Left lung (tissue), 10 donors: ENCODE results near the gene NCK2. TPM values are rescaled to one million over a fixed set of nuclear protein-coding genes. Genes with fewer than 3 reads are reported as not detected.

Experiments
- ATAC-seq: fragments of 200-7000 bp; cut with Tn5 transposase; one replicate; pipeline ENCODE4 v1.9.1; 2020; ENCODE audit warnings: moderate library complexity
- DNase-seq, 4 donors: peaks; one replicate each; pipeline ENCODE4 v3.0.0-alpha.2; 2013 to 2020
- H3K27ac ChIP-seq, 2 donors: fragments of 200-600 bp; sonication (generic) in 1 of 2; one replicate each; pipeline versions ENCODE4 v1.5.0 to v1.8.0; 2020 to 2021
- H3K27me3 ChIP-seq, 2 donors: fragments of 200-600 bp; sonication (generic) in 1 of 2; one replicate each; pipeline versions ENCODE4 v1.5.0 to v1.8.0; 2020 to 2021
- H3K36me3 ChIP-seq, 2 donors: fragments of 200-600 bp; sonication (generic) in 1 of 2; one replicate each; pipeline versions ENCODE4 v1.5.0 to v1.8.0; 2020 to 2021
- H3K4me1 ChIP-seq, 2 donors: fragments of 200-600 bp; one replicate each; pipeline ENCODE4 v1.8.0; 2021
- H3K4me3 ChIP-seq, 2 donors: fragments of 200-600 bp; sonication (generic) in 1 of 2; one replicate each; pipeline versions ENCODE4 v1.5.0 to v1.8.0; 2020 to 2021; ENCODE audit warnings: mild to moderate bottlenecking in 1 of 2
- H3K9me3 ChIP-seq, 2 donors: fragments of 200-600 bp; sonication (generic) in 1 of 2; one replicate each; pipeline versions ENCODE4 v1.5.0 to v1.8.0; 2020 to 2021
- intact Hi-C, 2 donors: fragments of 100-400 bp; cut with DNase I; formaldehyde crosslinking; loops; one replicate each; pipeline versions ENCODE4 v1.11.2 to v1.14.2; 2022
- polyA plus RNA-seq, 6 donors: library from polyadenylated mRNA; unstranded; fragments of 120-200 nt; gene quantifications; one replicate each; pipeline ENCODE4 v1.2.1, GENCODE V29; 2013; ENCODE audit not compliant: insufficient read length in 6 of 6
- total RNA-seq, 2 donors: library from RNA; stranded (reverse); fragmentation: NEBNext Ultra II Directional; extraction: Animal tissue kit (Norgen Biotek cat#: 25700); gene quantifications; one replicate each; pipeline ENCODE4 v1.2.1, GENCODE V29; 2021
- TF ChIP-seq, protein P1 (sequence below), 2 donors: fragments of 200-600 bp; sonication (generic) in 1 of 2; IDR thresholded peaks; one replicate each; pipeline versions ENCODE4 v1.5.0 to v1.8.0; 2021; ENCODE audit warnings: antibody characterized with exemption in 2 of 2
- donor health status: DM: no; HTN: yes; CAD: no.
- donor health status: DM: no; HTN: no; CAD: no.

Gene NCK2
- total and polyA plus RNA-seq, 8 donors = 37.6 to 88.5 (median 71.7) TPM

DNA sequence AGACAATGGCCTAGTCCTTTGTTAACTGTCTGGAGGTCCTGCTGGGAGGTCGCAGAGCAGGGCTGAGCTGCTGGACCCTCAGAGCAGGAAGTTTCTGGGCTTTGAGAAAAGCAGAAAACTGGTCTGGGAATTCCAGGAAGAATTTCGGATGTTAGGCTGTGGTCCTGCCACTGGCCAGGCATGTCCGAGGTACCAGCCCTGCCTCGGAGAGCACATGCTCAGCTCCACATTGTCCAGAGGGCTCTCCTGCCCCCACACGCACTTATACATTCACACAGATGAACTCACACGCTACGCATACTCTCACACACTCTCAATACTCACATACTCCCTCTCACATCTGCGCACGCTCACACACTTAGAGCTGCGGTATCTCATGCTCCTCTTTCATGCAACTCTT lies 146.1 kb downstream of the NCK2 start:
- H3K27me3 ChIP-seq = no peaks in the 10 kb centered on the region
- intact Hi-C loops = no loop called here
- TF ChIP-seq, protein P1, sequence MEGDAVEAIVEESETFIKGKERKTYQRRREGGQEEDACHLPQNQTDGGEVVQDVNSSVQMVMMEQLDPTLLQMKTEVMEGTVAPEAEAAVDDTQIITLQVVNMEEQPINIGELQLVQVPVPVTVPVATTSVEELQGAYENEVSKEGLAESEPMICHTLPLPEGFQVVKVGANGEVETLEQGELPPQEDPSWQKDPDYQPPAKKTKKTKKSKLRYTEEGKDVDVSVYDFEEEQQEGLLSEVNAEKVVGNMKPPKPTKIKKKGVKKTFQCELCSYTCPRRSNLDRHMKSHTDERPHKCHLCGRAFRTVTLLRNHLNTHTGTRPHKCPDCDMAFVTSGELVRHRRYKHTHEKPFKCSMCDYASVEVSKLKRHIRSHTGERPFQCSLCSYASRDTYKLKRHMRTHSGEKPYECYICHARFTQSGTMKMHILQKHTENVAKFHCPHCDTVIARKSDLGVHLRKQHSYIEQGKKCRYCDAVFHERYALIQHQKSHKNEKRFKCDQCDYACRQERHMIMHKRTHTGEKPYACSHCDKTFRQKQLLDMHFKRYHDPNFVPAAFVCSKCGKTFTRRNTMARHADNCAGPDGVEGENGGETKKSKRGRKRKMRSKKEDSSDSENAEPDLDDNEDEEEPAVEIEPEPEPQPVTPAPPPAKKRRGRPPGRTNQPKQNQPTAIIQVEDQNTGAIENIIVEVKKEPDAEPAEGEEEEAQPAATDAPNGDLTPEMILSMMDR (IDR thresholded peaks at IDR 0.05) = no peak

DNA sequence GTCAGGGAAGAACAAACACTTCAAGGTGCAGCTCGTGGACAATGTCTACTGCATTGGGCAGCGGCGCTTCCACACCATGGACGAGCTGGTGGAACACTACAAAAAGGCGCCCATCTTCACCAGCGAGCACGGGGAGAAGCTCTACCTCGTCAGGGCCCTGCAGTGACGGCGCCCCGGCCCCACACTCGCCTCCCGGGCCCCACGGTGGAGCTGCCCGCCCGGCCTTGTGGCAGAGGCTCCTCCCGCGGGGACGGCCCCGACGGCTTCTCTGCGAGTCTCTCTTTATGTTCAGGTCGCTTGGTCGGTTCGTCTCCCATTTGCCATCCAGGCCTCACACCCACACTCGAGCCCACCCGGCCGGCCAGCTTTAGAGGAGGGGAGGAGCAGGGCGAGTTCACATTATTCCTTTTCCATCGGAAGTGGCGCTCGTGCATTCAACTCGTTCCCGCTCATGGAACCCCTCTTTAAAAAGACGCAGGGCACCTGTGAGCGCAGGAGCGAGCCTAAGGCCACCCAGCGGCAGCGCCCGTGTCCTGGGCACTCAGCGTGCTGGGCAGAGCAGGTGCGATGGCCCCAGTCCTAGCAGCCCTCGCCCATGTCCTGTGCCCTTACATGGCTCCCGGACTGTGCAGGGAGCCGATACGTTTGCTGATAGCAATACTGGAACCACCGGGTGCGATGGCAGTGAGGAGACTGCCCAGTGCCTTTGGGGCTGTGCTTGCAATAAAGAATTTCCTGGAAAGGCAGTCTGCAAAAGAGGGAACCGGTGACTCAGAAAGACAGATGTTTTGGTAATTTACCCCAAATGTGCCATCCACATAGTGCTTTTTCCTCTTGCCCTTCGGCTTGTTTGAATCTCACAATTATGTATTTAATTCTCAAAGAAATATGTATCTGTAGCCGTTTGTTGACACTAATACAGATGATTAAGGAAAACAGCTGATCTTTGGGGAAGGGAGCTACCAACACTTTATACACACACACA lies 148.6 kb downstream of the NCK2 start:
- TF ChIP-seq, protein P1 (IDR thresholded peaks at IDR 0.05) = no peak
- no peak for ATAC-seq
- Histone ChIP-seq H3K4me1 (no peaks in the 10 kb centered on the region), H3K27ac (no peak overlapping the region), H3K36me3 (peaks cover 0 to 30% of the 10 kb centered on the region in 2 donors), H3K4me3 (no peak overlapping the region), H3K27me3 (no peaks in the 10 kb centered on the region), H3K9me3 (peaks cover 0 to 10% of the 10 kb centered on the region in 2 donors)
- DNase-seq = peak in 1 of 4 donors; percentile 72
- intact Hi-C loops = no loop called here

More for the DNA sequence above, 146.1 kb downstream of the NCK2 start:
- Histone ChIP-seq H3K36me3 (peaks cover 0 to 30% of the 10 kb centered on the region in 2 donors), H3K27ac (no peak overlapping the region), H3K4me1 (peaks cover 0 to 7% of the 10 kb centered on the region in 2 donors), H3K4me3 (no peak overlapping the region), H3K9me3 (peaks cover 0 to 4% of the 10 kb centered on the region in 2 donors)
- no peak for ATAC-seq
- DNase-seq = no peak

DNA sequence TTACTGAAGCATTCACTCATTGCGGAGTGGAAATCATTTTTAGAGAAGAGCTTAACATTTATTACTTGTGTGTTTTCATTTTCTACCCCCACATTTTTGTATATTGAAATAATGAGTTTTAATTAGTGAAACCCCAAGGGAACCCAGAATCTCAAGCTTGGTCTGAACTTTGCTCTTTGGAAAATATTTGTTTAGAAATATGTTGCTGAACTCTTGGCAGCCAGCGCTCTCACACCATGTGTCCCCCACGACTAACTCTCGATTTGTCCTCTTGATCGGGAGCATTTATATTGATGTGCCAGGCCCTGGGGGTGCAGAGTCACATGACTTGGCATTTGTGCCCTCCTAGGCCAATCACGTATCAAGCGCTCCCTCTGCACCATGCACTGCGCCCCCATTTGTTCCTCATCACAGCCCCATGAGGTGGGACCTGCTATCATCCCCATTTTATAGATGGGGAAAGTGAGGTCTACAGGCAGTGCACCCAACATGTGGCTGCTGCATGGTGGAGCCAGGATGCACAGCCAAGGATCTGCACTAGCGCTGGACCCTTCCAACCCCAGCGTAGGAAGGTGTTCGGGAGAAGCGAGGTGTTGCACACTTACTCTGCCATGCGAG lies 149.7 kb downstream of the NCK2 start:
- no peak for DNase-seq
- H3K27me3 ChIP-seq = no peaks in the 10 kb centered on the region
- ATAC-seq = no peak
- no peak overlapping the region for H3K4me3 ChIP-seq
- no peak overlapping the region for H3K27ac ChIP-seq
- H3K9me3 ChIP-seq = peaks cover 0 to 17% of the 10 kb centered on the region in 2 donors
- intact Hi-C loops = no loop called here
- TF ChIP-seq, protein P1 (IDR thresholded peaks at IDR 0.05) = no peak
- no peaks in the 10 kb centered on the region for H3K4me1 ChIP-seq
- H3K36me3 ChIP-seq = peaks cover 0 to 30% of the 10 kb centered on the region in 2 donors

DNA sequence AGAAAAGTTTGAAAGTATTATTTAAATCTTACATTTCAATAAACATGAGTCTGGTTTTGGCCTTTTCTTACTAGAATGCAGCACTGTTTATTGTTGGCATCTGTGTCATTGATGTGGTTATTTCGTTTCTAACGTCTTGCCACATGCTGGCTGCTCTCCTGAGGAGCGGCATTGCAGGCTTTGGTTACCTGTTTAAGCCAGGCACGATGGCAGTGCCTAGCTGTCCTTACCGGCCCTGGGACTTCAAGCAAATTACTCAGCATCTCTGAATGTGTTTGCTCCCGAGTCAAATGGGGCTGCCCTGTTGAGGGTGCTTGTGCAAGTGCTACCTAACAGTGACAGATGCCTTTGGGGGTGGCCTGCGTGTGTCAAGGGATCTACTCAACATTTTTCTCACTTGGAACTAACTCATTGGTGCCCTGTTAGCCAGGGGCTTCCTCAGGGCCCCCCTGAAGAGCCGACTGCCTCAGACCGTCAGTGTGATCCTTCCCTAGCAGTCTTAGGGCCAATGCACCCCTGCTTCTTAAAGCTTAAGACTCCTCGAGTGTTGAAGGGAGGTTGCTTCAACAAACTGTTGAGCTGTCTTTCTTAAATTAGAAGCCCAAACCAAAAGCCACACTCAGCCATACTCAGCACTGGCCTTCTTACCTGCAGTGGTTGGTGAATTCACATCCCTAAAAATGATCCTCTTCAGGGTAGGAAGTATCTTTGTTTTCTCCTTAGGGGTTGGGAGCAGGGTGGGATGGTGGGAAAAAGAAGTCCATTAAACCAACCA lies 151.5 kb downstream of the NCK2 start:
- no peak overlapping the region for H3K4me3 ChIP-seq
- ATAC-seq = no peak
- intact Hi-C loops = no loop called here
- no peaks in the 10 kb centered on the region for H3K4me1 ChIP-seq
- TF ChIP-seq, protein P1 (IDR thresholded peaks at IDR 0.05) = no peak
- no peak overlapping the region for H3K27ac ChIP-seq
- H3K27me3 ChIP-seq = no peaks in the 10 kb centered on the region
- H3K9me3 ChIP-seq = peaks cover 0 to 17% of the 10 kb centered on the region in 2 donors
- DNase-seq = no peak
- H3K36me3 ChIP-seq = peaks cover 0 to 30% of the 10 kb centered on the region in 2 donors
